ACHN (cell line): ENCODE data around the gene SLC18B1.

ENCODE experiments used
- DNase-seq: peaks from one replicate; pipeline ENCODE4 v3.0.0-alpha.2; 2015
- in situ Hi-C: cut with HindIII; loops from 2 replicates; pipeline ENCODE4 v1.10.0; 2017; ENCODE audit warnings: low sequenced_read_pairs, low pct_ligation_motif_present, low pct_unique_long_range_greater_than_20kb

The SLC18B1 gene

GRCh38 chr6:132797951-132798868, at the start of gene SLC18B1:
TSS of gene SLC18B1 (minus strand) at chr6:132798637. CDS start at chr6:132798456, 181 bp downstream.
- DNase-seq, result peak; percentile 48
- in situ Hi-C loops, result loop anchor here (25.0 kb wide), 1 partner anchor 261 kb away; the partner anchor contains the start of gene TAAR9

GRCh38 chr6:132843316-132844035, 45.0 kb upstream of the SLC18B1 start:
- no peak for DNase-seq
- in situ Hi-C loops, result no loop called here

- DNase-seq, result no peak
- in situ Hi-C loops, result no loop called here
Measured at GRCh38 chr6:132841966-132842365, 43.5 kb upstream of the SLC18B1 start.

GRCh38 chr6:132832891-132833290, 34.5 kb upstream of the SLC18B1 start:
- in situ Hi-C loops, result no loop called here
- no peak for DNase-seq

GRCh38 chr6:132830334-132830751, 31.9 kb upstream of the SLC18B1 start:
- DNase-seq, result peak; percentile 48
- in situ Hi-C loops, result no loop called here

GRCh38 chr6:132820629-132821381, 22.4 kb upstream of the SLC18B1 start:
- in situ Hi-C loops, result no loop called here
- DNase-seq, result no peak

- DNase-seq, result no peak
- in situ Hi-C loops, result no loop called here
Measured at GRCh38 chr6:132819405-132820161, 21.1 kb upstream of the SLC18B1 start.

- no peak for DNase-seq
- in situ Hi-C loops, result no loop called here
Measured at GRCh38 chr6:132818404-132819359, 20.2 kb upstream of the SLC18B1 start.

- in situ Hi-C loops, result no loop called here
Measured at GRCh38 chr6:132817554-132818403, 19.3 kb upstream of the SLC18B1 start.

GRCh38 chr6:132816660-132817059, 18.2 kb upstream of the SLC18B1 start:
- in situ Hi-C loops, result no loop called here
- DNase-seq, result no peak

More at GRCh38 chr6:132817554-132818403, 19.3 kb upstream of the SLC18B1 start:
- DNase-seq, result no peak

- no peak for DNase-seq
- in situ Hi-C loops, result no loop called here
Measured at GRCh38 chr6:132814716-132815570, 16.5 kb upstream of the SLC18B1 start.

GRCh38 chr6:132813173-132813856, 14.9 kb upstream of the SLC18B1 start:
- peak; percentile 48 for DNase-seq
- in situ Hi-C loops, result no loop called here

- DNase-seq, result no peak
- in situ Hi-C loops, result no loop called here
Measured at GRCh38 chr6:132812756-132813172, 14.3 kb upstream of the SLC18B1 start.

GRCh38 chr6:132812255-132812732, 13.9 kb upstream of the SLC18B1 start:
- DNase-seq, result no peak
- in situ Hi-C loops, result no loop called here

- DNase-seq, result no peak
- in situ Hi-C loops, result no loop called here
Measured at GRCh38 chr6:132811276-132811675, 12.8 kb upstream of the SLC18B1 start.
